GM12878 (cell line): ENCODE data around the gene DMD. TPM values are rescaled to one million over a fixed set of nuclear protein-coding genes. Genes with fewer than 3 reads are reported as not detected.

Experiments used
- ASH2L ChIP-seq: fragments of 300-600, 200-600 bp; sonication (generic); IDR thresholded peaks from 2 replicates; pipeline ENCODE4 v1.6.1; 2017; ENCODE audit warnings: low read depth, mild to moderate bottlenecking, borderline replicate concordance
- CBX3 ChIP-seq: fragments of 200-600 bp; sonication (generic); IDR thresholded peaks from 2 replicates; pipeline ENCODE4 v1.6.1; 2016; ENCODE audit warnings: low read depth, borderline replicate concordance
- E2F8 ChIP-seq: fragments of 450-650 bp; IDR thresholded peaks from 2 replicates; pipeline ENCODE4 v1.6.1; 2018; ENCODE audit warnings: mild to moderate bottlenecking, low read depth, moderate library complexity; ENCODE audit not compliant: partially characterized antibody
- EGR1 ChIP-seq, 2 experiments: IDR thresholded peaks; 1 replicate in 1 of 2; 2 replicates in 1 of 2; pipeline ENCODE4 v1.6.1; 2011 to 2012; ENCODE audit warnings: low read depth in 2 of 2, low read length in 2 of 2, borderline replicate concordance in 1 of 2, mild to moderate bottlenecking in 1 of 2, moderate library complexity in 1 of 2
- HDAC6 ChIP-seq: fragments of 200-600 bp; sonication (generic); IDR thresholded peaks from one replicate; pipeline ENCODE4 v1.8.0; 2017; ENCODE audit warnings: antibody characterized with exemption; ENCODE audit not compliant: unreplicated experiment
- HSF1 ChIP-seq: fragments of 150-350 bp; IDR thresholded peaks from 2 replicates; pipeline ENCODE4 v1.6.1; 2014; ENCODE audit warnings: mild to moderate bottlenecking, low read depth, low read length
- MTA3 ChIP-seq: IDR thresholded peaks from 2 replicates; pipeline ENCODE4 v1.6.1; 2012; ENCODE audit warnings: low read length, inconsistent platforms, borderline replicate concordance
- PAX8 ChIP-seq: fragments of 450-650 bp; IDR thresholded peaks from 2 replicates; pipeline ENCODE4 v1.6.1; 2017; ENCODE audit warnings: mild to moderate bottlenecking, moderate library complexity
- RAD21 ChIP-seq: IDR thresholded peaks from 2 replicates; pipeline ENCODE4 v1.6.1; 2011; ENCODE audit warnings: mild to moderate bottlenecking, low read depth, low read length, moderate library complexity; ENCODE audit not compliant: insufficient read depth
- RAD51 ChIP-seq: fragments of 450-650 bp; IDR thresholded peaks from 2 replicates; pipeline ENCODE4 v1.6.1; 2016; ENCODE audit warnings: moderate library complexity, mild to moderate bottlenecking, inconsistent platforms
- RELB ChIP-seq: fragments of 450-650 bp; IDR thresholded peaks from 2 replicates; pipeline ENCODE4 v1.6.1; 2017; ENCODE audit warnings: low read depth, mild to moderate bottlenecking, moderate library complexity
- SIX5 ChIP-seq: IDR thresholded peaks from 2 replicates; pipeline ENCODE4 v1.6.1; 2011; ENCODE audit warnings: mild to moderate bottlenecking, low read depth, low read length, moderate library complexity; ENCODE audit not compliant: severe bottlenecking
- SUPT20H ChIP-seq: IDR thresholded peaks from 2 replicates; pipeline ENCODE4 v1.6.1; 2011; ENCODE audit warnings: low read depth, mild to moderate bottlenecking, low read length, moderate library complexity, borderline replicate concordance; ENCODE audit not compliant: control insufficient read depth
- TAF1 ChIP-seq: IDR thresholded peaks from 2 replicates; pipeline ENCODE4 v1.6.1; 2011; ENCODE audit warnings: mild to moderate bottlenecking, low read depth, low read length, borderline replicate concordance
- USF2 ChIP-seq: IDR thresholded peaks from 2 replicates; pipeline ENCODE4 v1.6.1; 2011; ENCODE audit warnings: low read depth, low read length, improper control_type of control experiment, borderline replicate concordance
- ZBTB33 ChIP-seq: fragments of 450-650 bp; IDR thresholded peaks from 2 replicates; pipeline ENCODE4 v1.6.1; 2017; ENCODE audit warnings: mild to moderate bottlenecking
- ZNF207 ChIP-seq: fragments of 450-650 bp; IDR thresholded peaks from 2 replicates; pipeline ENCODE4 v1.6.1; 2014; ENCODE audit warnings: antibody characterized with exemption, mild to moderate bottlenecking, borderline replicate concordance
- ZNF24 ChIP-seq: fragments of 450-650 bp; IDR thresholded peaks from 2 replicates; pipeline ENCODE4 v1.6.1; 2017; ENCODE audit warnings: antibody characterized with exemption, mild to moderate bottlenecking
- polyA plus RNA-seq, 11 experiments: library from polyadenylated mRNA; depleted of rRNA in 4 of 11; unstranded in 6 of 11; stranded (reverse) in 5 of 11; fragments of >200 nt; fragmentation: Nextera tagmentation in 4 of 11; fragmentation: Illumina TruSeq in 1 of 11; extraction: Ambion mirVana in 4 of 11; extraction: Trizol in 1 of 11; gene quantifications; 1 replicate in 1 of 11; 2 replicates in 10 of 11; pipeline versions ENCODE4 v1.2.1 to v1.2.3, GENCODE V29; 2011 to 2016; ENCODE audit warnings: inconsistent platforms in 2 of 11, missing spikeins in 2 of 11, low read depth in 1 of 11
- total RNA-seq, 4 experiments: library from RNA; depleted of rRNA in 3 of 4; stranded (reverse); fragments of >200 nt in 3 of 4; fragmentation: Illumina TruSeq in 1 of 4; extraction: Trizol in 1 of 4; gene quantifications; 2 replicates each; pipeline versions ENCODE4 v1.2.1 to v1.2.3, GENCODE V29; 2013 to 2021

Gene DMD
- total and polyA plus RNA-seq, 10 of the 15 experiments (the other 5 are each of a cell fraction or from before 2014, with no cell fraction given): 1.4 to 24.3 (median 4.3) TPM

- TF ChIP-seq E2F8: no peak
- TF ChIP-seq ZNF207: no peak
- TF ChIP-seq EGR1 (IDR thresholded peaks at IDR 0.05; ENCODE audit: borderline replicate concordance in 1 of 2, low read depth in 2 of 2, low read length in 2 of 2): no peak
- TF ChIP-seq USF2: no peak; the same call in 1 of the 2 replicates
- no peak for TF ChIP-seq SUPT20H
- TF ChIP-seq CBX3: no peak
- TF ChIP-seq HSF1: no peak
- TF ChIP-seq TAF1: no peak
- no peak for TF ChIP-seq SIX5
- 0 out of 2 replicates have a peak, but pooled peaks have one; percentile 7 for TF ChIP-seq RAD21
- TF ChIP-seq PAX8: no peak
- peak; percentile 94 for TF ChIP-seq RELB
- no peak for TF ChIP-seq HDAC6
- no peak for TF ChIP-seq ASH2L
- TF ChIP-seq RAD51: peak; percentile 44; the same call in 1 of the 2 replicates
- 0 out of 2 replicates have a peak, but pooled peaks have one; percentile 30 for TF ChIP-seq ZNF24
- TF ChIP-seq MTA3: no peak
- TF ChIP-seq ZBTB33: no peak
These were observed 2111.7 kb downstream of the DMD start (continued) for GRCh38 chrX:31099536-31100090.
